K562 (cell line): ENCODE data around the gene MTERF4. TPM values are rescaled to one million over a fixed set of nuclear protein-coding genes. Genes with fewer than 3 reads are reported as not detected.

ENCODE experiments used
- ATAC-seq: fragments of 200-7000 bp; cut with Tn5 transposase; 3 replicates; pipeline ENCODE4 v1.9.1; 2020; ENCODE audit warnings: moderate library complexity
- BruUV-seq: library from RNA; stranded (reverse); fragments of 400-500 nt; replicated peaks from 2 replicates; lab custom pipeline; 2021; lab: Mats Ljungman, UMichigan
- CTCF ChIA-PET: fragments of 300-600 bp; formaldehyde crosslinking; extraction: SDS; loops from one replicate; lab custom pipeline; 2021; ENCODE audit warnings: low intra/inter-chr PET ratio; lab: Yijun Ruan, JAX
- POLR2A ChIA-PET: fragments of 300-600, 350-650 bp; sonication (Branson Sonifier 250); formaldehyde crosslinking; extraction: SDS; loops from one replicate; lab custom pipeline; 2021; ENCODE audit warnings: antibody characterized with exemption, inconsistent platforms; lab: Yijun Ruan, JAX
- DNase-seq, 4 experiments: peaks; one replicate each; pipeline versions ENCODE4 v3.0.0 to v3.0.0-alpha.2; 2011 to 2018; ENCODE audit warnings: low spot score in 3 of 4, mixed read lengths in 3 of 4; ENCODE audit errors: extremely low read depth in 1 of 4
- FAIRE-seq: peaks from 2 replicates; lab custom pipeline; 2011; peaks lifted over from hg19 to GRCh38; lab: Jason Lieb, UNC
- H2AFZ ChIP-seq: 2 replicates; pipeline ENCODE4 v1.6.0; 2011; ENCODE audit warnings: low read depth, low read length, control low read depth, inconsistent platforms
- H3K27ac ChIP-seq: fragments of 200-600 bp; 3 replicates; pipeline ENCODE4 v1.8.0; 2011; ENCODE audit warnings: low read depth, mild to moderate bottlenecking, control low read depth, inconsistent platforms, low read length, moderate library complexity, mixed read lengths; ENCODE audit errors: extremely low read depth
- H3K27me3 ChIP-seq, 2 experiments: fragments of 300-600 bp in 1 of 2; 2 replicates in 1 of 2; 3 replicates in 1 of 2; pipeline versions ENCODE4 v1.6.0 to v1.8.0; 2011; ENCODE audit warnings: inconsistent platforms in 2 of 2, low read length in 2 of 2, mild to moderate bottlenecking in 1 of 2, mixed read lengths in 1 of 2, moderate library complexity in 1 of 2; ENCODE audit not compliant: control insufficient read depth in 2 of 2, insufficient read depth in 2 of 2
- H3K36me3 ChIP-seq: fragments of 300-600 bp; 3 replicates; pipeline ENCODE4 v1.8.0; 2011; ENCODE audit warnings: mild to moderate bottlenecking, low read length, inconsistent platforms; ENCODE audit not compliant: control insufficient read depth, insufficient read depth
- H3K4me1 ChIP-seq, 2 experiments: fragments of 200-600 bp in 1 of 2; replicated peaks in 1 of 2; 2 replicates in 1 of 2; 3 replicates in 1 of 2; pipeline versions ENCODE4 v1.5.1 to v1.8.0; 2011; ENCODE audit warnings: inconsistent platforms in 2 of 2, low read length in 2 of 2, mild to moderate bottlenecking in 1 of 2, mixed read lengths in 1 of 2, moderate library complexity in 1 of 2; ENCODE audit not compliant: control insufficient read depth in 2 of 2, insufficient read depth in 2 of 2
- H3K4me2 ChIP-seq: 2 replicates; pipeline ENCODE4 v1.6.1; 2011; ENCODE audit warnings: low read length, control low read depth, inconsistent platforms, mixed read lengths; ENCODE audit not compliant: insufficient read depth
- H3K4me3 ChIP-seq: fragments of 200-600 bp; sonication (generic), shearing (Covaris generic); 2 replicates; pipeline ENCODE4 v1.5.1; 2016; ENCODE audit warnings: control low read depth, inconsistent platforms
- H3K79me2 ChIP-seq: fragments of 200-600 bp; 3 replicates; pipeline ENCODE4 v1.8.0; 2011; ENCODE audit warnings: low read length, inconsistent platforms; ENCODE audit not compliant: control insufficient read depth, insufficient read depth
- H3K9ac ChIP-seq, 2 experiments: 2 replicates each; pipeline versions ENCODE4 v1.6.0 to v1.6.1; 2011; ENCODE audit warnings: low read depth in 2 of 2, low read length in 2 of 2, control low read depth in 1 of 2, inconsistent platforms in 1 of 2, mild to moderate bottlenecking in 1 of 2, mixed read lengths in 1 of 2; ENCODE audit not compliant: insufficient read depth in 1 of 2
- H3K9me1 ChIP-seq: one replicate; pipeline ENCODE4 v1.6.0; 2011; ENCODE audit warnings: inconsistent platforms, mild to moderate bottlenecking, low read length, moderate library complexity; ENCODE audit not compliant: control insufficient read depth, insufficient read depth
- H3K9me3 ChIP-seq: replicated peaks from 2 replicates; pipeline ENCODE4 v1.5.1; 2011; ENCODE audit warnings: low read depth, low read length, inconsistent platforms; ENCODE audit not compliant: control insufficient read depth, insufficient read depth
- H4K20me1 ChIP-seq: replicated peaks from 2 replicates; pipeline ENCODE4 v1.6.1; 2011; ENCODE audit warnings: low read length, inconsistent platforms, mixed read lengths; ENCODE audit not compliant: control insufficient read depth, insufficient read depth
- CREBBP ChIP-seq: IDR thresholded peaks from one replicate; pipeline ENCODE4 v1.6.1; 2012; ENCODE audit warnings: low read depth, mild to moderate bottlenecking, control low read depth, inconsistent platforms, low read length
- CXXC5 ChIP-seq: fragments of 250-450 bp; sonication (Bioruptor Pico); IDR thresholded peaks from 2 replicates; pipeline ENCODE4 v1.8.0; 2022; ENCODE audit warnings: inconsistent platforms, mild to moderate bottlenecking, moderate library complexity
- GTF2A2 ChIP-seq: IDR thresholded peaks from 2 replicates; pipeline ENCODE4 v1.6.1; 2016; ENCODE audit warnings: mild to moderate bottlenecking, missing genetic modification characterization, missing compliant biosample characterization
- HNRNPLL ChIP-seq: fragments of 200-400 bp; formaldehyde crosslinking; IDR thresholded peaks from 2 replicates; pipeline ENCODE4 v1.6.1; 2017; ENCODE audit warnings: low read length, low read depth, mild to moderate bottlenecking; ENCODE audit not compliant: poor library complexity, severe bottlenecking
- KAT2B ChIP-seq: IDR thresholded peaks from one replicate; pipeline ENCODE4 v1.6.1; 2012; ENCODE audit warnings: low read depth, mild to moderate bottlenecking, control low read depth, inconsistent platforms, low read length, moderate library complexity
- MED1 ChIP-seq: sonication (generic); formaldehyde crosslinking; IDR thresholded peaks from 2 replicates; pipeline ENCODE4 v1.8.1; 2023; ENCODE audit warnings: missing genetic modification reagents, borderline replicate concordance
- SIRT6 ChIP-seq: IDR thresholded peaks from one replicate; pipeline ENCODE4 v1.6.1; 2012; ENCODE audit warnings: low read depth, mild to moderate bottlenecking, control low read depth, inconsistent platforms, low read length, moderate library complexity
- WGBS: fragments of 100-300 bp; shearing (Covaris generic); methylation state at CpG from one replicate; pipeline ENCODE4 v1.1.6; 2016; ENCODE audit warnings: low coverage, mixed read lengths; ENCODE audit not compliant: insufficient coverage; ENCODE audit errors: missing lambda C conversion rate; 5-methylcytosine and 5-hydroxymethylcytosine counted together
- in situ Hi-C: fragments of 300-500 bp; cut with MboI; formaldehyde crosslinking; loops from 4 replicates; pipeline ENCODE4 v1.15.0; 2018; ENCODE audit warnings: inconsistent platforms, mixed read lengths
- intact Hi-C: fragments of 100-400 bp; cut with micrococcal nuclease; formaldehyde crosslinking; loops from 2 replicates; pipeline ENCODE4 v1.14.2; 2022
- polyA plus RNA-seq, 8 experiments: library from polyadenylated mRNA; depleted of rRNA in 4 of 8; stranded (reverse) in 5 of 8; unstranded in 3 of 8; fragments of >200 nt; fragmentation: Nextera tagmentation in 2 of 8; fragmentation: Illumina TruSeq in 1 of 8; extraction: Ambion mirVana in 2 of 8; extraction: Trizol in 1 of 8; gene quantifications; 2 replicates each; pipeline versions ENCODE4 v1.2.1 to v1.2.3, GENCODE V29; 2011 to 2014; ENCODE audit warnings: inconsistent platforms in 1 of 8, missing spikeins in 1 of 8
- total RNA-seq, 7 experiments: library from RNA; depleted of rRNA in 6 of 7; stranded (reverse); fragments of >200 nt in 6 of 7; fragmentation: Illumina TruSeq in 2 of 7; extraction: Trizol in 2 of 7; gene quantifications; 2 replicates each; pipeline versions ENCODE4 v1.2.1 to v1.2.3, GENCODE V29; 2011 to 2021; ENCODE audit warnings: low replicate concordance in 1 of 7
- TF ChIP-seq, protein P1 (sequence below): fragments of 450-650 bp; IDR thresholded peaks from 2 replicates; pipeline ENCODE4 v1.7.0; 2016; ENCODE audit warnings: borderline replicate concordance
- TF ChIP-seq, protein P2 (sequence below): fragments of 450-650 bp; IDR thresholded peaks from 2 replicates; pipeline ENCODE4 v1.6.1; 2018; ENCODE audit warnings: mild to moderate bottlenecking, low read depth; ENCODE audit not compliant: partially characterized antibody
- TF ChIP-seq, protein P3 (sequence below): fragments of 450-650 bp; formaldehyde crosslinking; IDR thresholded peaks from 2 replicates; pipeline ENCODE4 v1.4.0; 2022; ENCODE audit warnings: mild to moderate bottlenecking, moderate library complexity

The MTERF4 gene
- total and polyA plus RNA-seq, 9 of the 15 experiments (the other 6 are each of a cell fraction or from before 2014, with no cell fraction given), result 15.3 to 29.6 (median 21.2) TPM

DNA sequence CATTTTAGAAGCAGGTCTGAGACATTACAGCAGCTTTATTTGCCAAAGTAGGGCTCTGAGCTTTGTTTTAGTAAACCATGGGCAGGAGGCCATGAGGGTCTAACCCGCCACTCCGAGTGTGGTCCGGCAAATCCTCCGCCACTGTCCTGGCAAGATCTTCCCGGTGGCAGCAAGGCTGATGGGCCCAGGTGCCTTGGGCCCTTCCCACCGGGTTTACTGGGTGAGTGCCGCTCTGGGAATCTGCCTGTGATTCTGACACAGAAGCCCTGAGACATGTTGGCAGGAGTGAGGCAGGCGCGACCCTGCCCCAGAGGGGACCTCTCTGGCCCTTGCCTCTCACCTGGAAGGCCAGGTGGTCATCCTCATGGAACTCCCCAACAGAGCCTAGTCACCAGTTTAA is 29.9 kb downstream of the MTERF4 start:
- no peak for FAIRE-seq
- TF ChIP-seq, protein P1, sequence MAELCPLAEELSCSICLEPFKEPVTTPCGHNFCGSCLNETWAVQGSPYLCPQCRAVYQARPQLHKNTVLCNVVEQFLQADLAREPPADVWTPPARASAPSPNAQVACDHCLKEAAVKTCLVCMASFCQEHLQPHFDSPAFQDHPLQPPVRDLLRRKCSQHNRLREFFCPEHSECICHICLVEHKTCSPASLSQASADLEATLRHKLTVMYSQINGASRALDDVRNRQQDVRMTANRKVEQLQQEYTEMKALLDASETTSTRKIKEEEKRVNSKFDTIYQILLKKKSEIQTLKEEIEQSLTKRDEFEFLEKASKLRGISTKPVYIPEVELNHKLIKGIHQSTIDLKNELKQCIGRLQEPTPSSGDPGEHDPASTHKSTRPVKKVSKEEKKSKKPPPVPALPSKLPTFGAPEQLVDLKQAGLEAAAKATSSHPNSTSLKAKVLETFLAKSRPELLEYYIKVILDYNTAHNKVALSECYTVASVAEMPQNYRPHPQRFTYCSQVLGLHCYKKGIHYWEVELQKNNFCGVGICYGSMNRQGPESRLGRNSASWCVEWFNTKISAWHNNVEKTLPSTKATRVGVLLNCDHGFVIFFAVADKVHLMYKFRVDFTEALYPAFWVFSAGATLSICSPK, result no peak
- no peak for TF ChIP-seq CXXC5 (CRISPR knock-in tag)
- no peak for DNase-seq
- POLR2A ChIA-PET, result interaction anchor here (0.6 kb wide), 1 partner anchor 1301 kb away, joined by 3 read pairs; no protein-coding TSS in a partner anchor
- no peaks in the 10 kb centered on the region for H3K79me2 ChIP-seq
- no peak overlapping the region for H3K27ac ChIP-seq
- no peak overlapping the region for H3K9ac ChIP-seq
- ATAC-seq, result no peak
- H3K27me3 ChIP-seq, result peaks cover 12 to 51% of the 10 kb centered on the region in 2 experiments; a peak in 3 of 5 replicates
- peaks cover 0 to 21% of the 10 kb centered on the region in 2 experiments; a peak in 2 of 5 replicates for H3K4me1 ChIP-seq
- intact Hi-C loops, result loop anchor here (10.0 kb wide), 1 partner anchor 157 kb away; no protein-coding TSS in a partner anchor
- in situ Hi-C loops, result no loop called here
- H4K20me1 ChIP-seq, result 0 out of 2 replicates have a peak, but pooled peaks cover 6% of the 10 kb centered on the region
- WGBS, result 13% methylated on average over 7 of the region's 9 CpGs
- CTCF ChIA-PET, result no interaction called here
- no peaks in the 10 kb centered on the region for H3K36me3 ChIP-seq
- no peak overlapping the region for H3K4me3 ChIP-seq
- no peaks in the 10 kb centered on the region for H3K9me1 ChIP-seq
- no TSS peak for BruUV-seq
- no peak overlapping the region for H2AFZ ChIP-seq
- no peaks in the 10 kb centered on the region for H3K9me3 ChIP-seq
- no peak overlapping the region for H3K4me2 ChIP-seq

DNA sequence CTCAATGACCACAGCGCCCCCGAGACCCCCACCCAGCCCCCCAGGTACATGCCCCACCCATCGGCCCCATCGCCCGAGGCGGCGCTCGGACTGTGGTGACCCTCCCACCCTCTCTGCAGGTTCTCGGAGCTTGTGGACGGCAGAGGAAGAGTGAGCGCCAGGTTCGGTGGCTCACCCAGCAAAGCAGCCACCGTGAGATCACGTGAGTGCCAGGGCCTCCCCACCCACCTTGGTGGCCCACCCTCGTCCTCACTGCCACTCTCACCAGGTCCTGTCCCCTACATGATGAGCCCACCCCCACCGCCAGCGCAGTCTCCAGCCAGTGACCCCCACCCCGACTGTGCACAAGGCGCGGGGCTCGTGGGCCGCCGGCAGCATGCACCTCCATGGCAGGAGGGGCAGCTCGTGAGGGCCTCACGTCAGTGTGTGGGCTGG is 30.4 kb downstream of the MTERF4 start:
- Histone ChIP-seq H3K4me1 (peaks cover 0 to 25% of the 10 kb centered on the region in 2 experiments; a peak in 2 of 5 replicates), H3K9me3 (no peaks in the 10 kb centered on the region), H3K9me1 (no peaks in the 10 kb centered on the region), H3K4me3 (no peak overlapping the region), H3K79me2 (no peaks in the 10 kb centered on the region), H3K36me3 (no peaks in the 10 kb centered on the region), H3K9ac (no peak overlapping the region), H3K27ac (no peak overlapping the region), H4K20me1 (0 out of 2 replicates have a peak, but pooled peaks cover 6% of the 10 kb centered on the region), H2AFZ (no peak overlapping the region), H3K4me2 (no peak overlapping the region), H3K27me3 (peaks cover 12 to 55% of the 10 kb centered on the region in 2 experiments; a peak in 3 of 5 replicates)
- FAIRE-seq, result no peak
- no peak for ATAC-seq
- BruUV-seq, result no TSS peak
- DNase-seq, result no peak
- in situ Hi-C loops (no loop called here), intact Hi-C loops (loop anchor here (10.0 kb wide), 1 partner anchor 157 kb away; no protein-coding TSS in a partner anchor)
- TF ChIP-seq MED1, result no peak
- TF ChIP-seq SIRT6, result no peak
- TF ChIP-seq, protein P2, sequence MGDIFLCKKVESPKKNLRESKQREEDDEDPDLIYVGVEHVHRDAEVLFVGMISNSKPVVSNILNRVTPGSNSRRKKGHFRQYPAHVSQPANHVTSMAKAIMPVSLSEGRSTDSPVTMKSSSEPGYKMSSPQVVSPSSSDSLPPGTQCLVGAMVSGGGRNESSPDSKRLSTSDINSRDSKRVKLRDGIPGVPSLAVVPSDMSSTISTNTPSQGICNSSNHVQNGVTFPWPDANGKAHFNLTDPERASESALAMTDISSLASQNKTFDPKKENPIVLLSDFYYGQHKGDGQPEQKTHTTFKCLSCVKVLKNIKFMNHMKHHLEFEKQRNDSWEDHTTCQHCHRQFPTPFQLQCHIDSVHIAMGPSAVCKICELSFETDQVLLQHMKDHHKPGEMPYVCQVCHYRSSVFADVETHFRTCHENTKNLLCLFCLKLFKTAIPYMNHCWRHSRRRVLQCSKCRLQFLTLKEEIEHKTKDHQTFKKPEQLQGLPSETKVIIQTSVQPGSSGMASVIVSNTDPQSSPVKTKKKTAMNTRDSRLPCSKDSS, result no peak
- TF ChIP-seq HNRNPLL, result no peak
- no peak for TF ChIP-seq CREBBP
- no peak for TF ChIP-seq KAT2B
- TF ChIP-seq GTF2A2 (tag), result no peak
- TF ChIP-seq, protein P3, sequence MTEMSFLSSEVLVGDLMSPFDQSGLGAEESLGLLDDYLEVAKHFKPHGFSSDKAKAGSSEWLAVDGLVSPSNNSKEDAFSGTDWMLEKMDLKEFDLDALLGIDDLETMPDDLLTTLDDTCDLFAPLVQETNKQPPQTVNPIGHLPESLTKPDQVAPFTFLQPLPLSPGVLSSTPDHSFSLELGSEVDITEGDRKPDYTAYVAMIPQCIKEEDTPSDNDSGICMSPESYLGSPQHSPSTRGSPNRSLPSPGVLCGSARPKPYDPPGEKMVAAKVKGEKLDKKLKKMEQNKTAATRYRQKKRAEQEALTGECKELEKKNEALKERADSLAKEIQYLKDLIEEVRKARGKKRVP (CRISPR knock-in tag), result no peak
- ChIA-PET POLR2A (no interaction called here), CTCF (no interaction called here)
- 27% methylated on average over 3 of the region's 25 CpGs for WGBS
